Neuronal stem cell (in vitro differentiated cells): Measurements from ENCODE around the gene GALNT15.

ENCODE experiments used
- DNase-seq: peaks from one replicate; pipeline ENCODE4 v3.0.0-alpha.2; 2013; ENCODE audit warnings: low spot score
- H2AFZ ChIP-seq: one replicate; pipeline ENCODE4 v1.6.1; 2013; ENCODE audit warnings: mild to moderate bottlenecking, low read length, inconsistent platforms
- H2AK5ac ChIP-seq: 2 replicates; pipeline ENCODE4 v1.6.1; 2013; ENCODE audit warnings: low read depth, mild to moderate bottlenecking, inconsistent platforms, low read length, moderate library complexity, mixed read lengths
- H2BK120ac ChIP-seq: 2 replicates; pipeline ENCODE4 v1.6.1; 2013; ENCODE audit warnings: low read depth, mild to moderate bottlenecking, inconsistent platforms, low read length, moderate library complexity, mixed read lengths
- H2BK12ac ChIP-seq: one replicate; pipeline ENCODE4 v1.6.1; 2013; ENCODE audit warnings: low read length, inconsistent platforms
- H2BK15ac ChIP-seq: 2 replicates; pipeline ENCODE4 v1.6.1; 2013; ENCODE audit warnings: mild to moderate bottlenecking, low read length, inconsistent platforms, mixed read lengths
- H2BK5ac ChIP-seq: one replicate; pipeline ENCODE4 v1.6.1; 2013; ENCODE audit warnings: inconsistent platforms, mild to moderate bottlenecking, low read length, moderate library complexity
- H3K14ac ChIP-seq: one replicate; pipeline ENCODE4 v1.6.1; 2013; ENCODE audit warnings: low read length, inconsistent platforms
- H3K18ac ChIP-seq: 2 replicates; pipeline ENCODE4 v1.6.1; 2013; ENCODE audit warnings: low read length, inconsistent platforms
- H3K23ac ChIP-seq: 2 replicates; pipeline ENCODE4 v1.6.1; 2013; ENCODE audit warnings: low read depth, mild to moderate bottlenecking, mixed read lengths, low read length, inconsistent platforms; ENCODE audit not compliant: poor library complexity
- H3K27ac ChIP-seq: replicated peaks from 3 replicates; pipeline ENCODE4 v1.5.1; 2013; ENCODE audit warnings: low read length, inconsistent platforms
- H3K27me3 ChIP-seq, 3 experiments: 2 replicates each; pipeline ENCODE4 v1.6.1; 2013; ENCODE audit warnings: low read length in 3 of 3, mild to moderate bottlenecking in 2 of 3, inconsistent platforms in 1 of 3, low read depth in 1 of 3, mixed read lengths in 1 of 3, moderate library complexity in 1 of 3; ENCODE audit not compliant: control insufficient read depth in 3 of 3, insufficient read depth in 3 of 3
- H3K36me3 ChIP-seq, 2 donors: replicated peaks in 1 of 2; 2 replicates each; pipeline ENCODE4 v1.6.1; 2013; ENCODE audit warnings: low read length in 2 of 2; ENCODE audit not compliant: control insufficient read depth in 2 of 2, insufficient read depth in 2 of 2
- H3K4ac ChIP-seq: 2 replicates; pipeline ENCODE4 v1.6.1; 2013; ENCODE audit warnings: inconsistent platforms, mild to moderate bottlenecking, low read length, moderate library complexity
- H3K4me1 ChIP-seq, 2 donors: 1 replicate in 1 of 2; 2 replicates in 1 of 2; pipeline ENCODE4 v1.6.1; 2013; ENCODE audit warnings: low read length in 2 of 2, low read depth in 1 of 2; ENCODE audit not compliant: control insufficient read depth in 2 of 2, insufficient read depth in 1 of 2
- H3K4me2 ChIP-seq: one replicate; pipeline ENCODE4 v1.6.1; 2013; ENCODE audit warnings: mild to moderate bottlenecking, low read length, inconsistent platforms; ENCODE audit not compliant: insufficient read depth, poor library complexity, severe bottlenecking
- H3K4me3 ChIP-seq, 2 donors: 2 replicates each; pipeline ENCODE4 v1.5.1; 2013; ENCODE audit warnings: low read length in 2 of 2, mild to moderate bottlenecking in 2 of 2, inconsistent platforms in 1 of 2, moderate library complexity in 1 of 2
- H3K79me1 ChIP-seq: one replicate; pipeline ENCODE4 v1.6.1; 2013; ENCODE audit warnings: low read depth, mild to moderate bottlenecking, inconsistent platforms, low read length, moderate library complexity
- H3K9ac ChIP-seq: one replicate; pipeline ENCODE4 v1.6.1; 2013; ENCODE audit warnings: mild to moderate bottlenecking, low read depth, low read length, inconsistent platforms; ENCODE audit not compliant: poor library complexity
- H3K9me3 ChIP-seq, 2 donors: replicated peaks in 1 of 2; 2 replicates each; pipeline versions ENCODE3 to v1.6.1; 2013; ENCODE audit warnings: low read length in 2 of 2, mild to moderate bottlenecking in 2 of 2, inconsistent platforms in 1 of 2, low read depth in 1 of 2, mixed read lengths in 1 of 2, moderate library complexity in 1 of 2; ENCODE audit not compliant: control insufficient read depth in 2 of 2, insufficient read depth in 1 of 2
- H4K8ac ChIP-seq: one replicate; pipeline ENCODE4 v1.6.1; 2013; ENCODE audit warnings: low read depth, mild to moderate bottlenecking, inconsistent platforms, low read length, moderate library complexity
- H4K91ac ChIP-seq: one replicate; pipeline ENCODE4 v1.6.1; 2013; ENCODE audit warnings: low read length, low read depth, mild to moderate bottlenecking, inconsistent platforms; ENCODE audit not compliant: poor library complexity
- WGBS, 2 donors: extraction: QIAGEN DNeasy Blood & Tissue Kit; methylation state at CpG; one replicate each; pipeline ENCODE4 v1.1.7; 2013; ENCODE audit warnings: missing lambda C conversion rate in 2 of 2, mixed read lengths in 1 of 2; ENCODE audit not compliant: insufficient read length in 2 of 2, insufficient replicate concordance in 1 of 2; ENCODE audit errors: extremely low coverage in 2 of 2; 5-methylcytosine and 5-hydroxymethylcytosine counted together

Gene GALNT15

GRCh38 chr3:16236030-16236639 lies 61.7 kb downstream of the GALNT15 start:
- Histone ChIP-seq H3K27ac (no peak overlapping the region), H3K4me1 (no peaks in the 10 kb centered on the region), H2BK12ac (no peak overlapping the region), H3K36me3 (no peaks in the 10 kb centered on the region), H3K4ac (no peak overlapping the region), H4K8ac (no peak overlapping the region), H4K91ac (no peak overlapping the region), H2AK5ac (no peak overlapping the region), H3K14ac (no peak overlapping the region), H2BK5ac (no peak overlapping the region), H3K9ac (no peak overlapping the region), H3K4me3 (no peak overlapping the region), H3K9me3 (no peaks in the 10 kb centered on the region), H2BK120ac (no peak overlapping the region), H2AFZ (no peak overlapping the region), H3K4me2 (no peak overlapping the region), H3K27me3 (peaks cover 0 to 11% (median 0%) of the 10 kb centered on the region in 3 experiments), H3K18ac (no peak overlapping the region), H2BK15ac (no peak overlapping the region), H3K23ac (no peak overlapping the region), H3K79me1 (no peaks in the 10 kb centered on the region)
- no peak for DNase-seq
- no CpG with 5 or more reads among the region's 4 CpGs for WGBS, 2 donors

- H3K27me3 ChIP-seq, result peaks cover 0 to 11% (median 0%) of the 10 kb centered on the region in 3 experiments
- H3K23ac ChIP-seq, result no peak overlapping the region
- no peak overlapping the region for H2BK5ac ChIP-seq
- no peak overlapping the region for H3K9ac ChIP-seq
- no peaks in the 10 kb centered on the region for H3K36me3 ChIP-seq
- no peak overlapping the region for H3K14ac ChIP-seq
- no peak overlapping the region for H3K4me2 ChIP-seq
- no CpG with 5 or more reads among the region's 3 CpGs for WGBS, 2 donors
- H3K27ac ChIP-seq, result no peak overlapping the region
- no peak overlapping the region for H4K91ac ChIP-seq
- no peak overlapping the region for H2BK120ac ChIP-seq
- no peak overlapping the region for H2BK12ac ChIP-seq
- no peaks in the 10 kb centered on the region for H3K4me1 ChIP-seq
- H3K4me3 ChIP-seq, result no peak overlapping the region
- no peak overlapping the region for H2AK5ac ChIP-seq
- H4K8ac ChIP-seq, result no peak overlapping the region
- no peaks in the 10 kb centered on the region for H3K79me1 ChIP-seq
- no peaks in the 10 kb centered on the region for H3K9me3 ChIP-seq
- no peak overlapping the region for H3K4ac ChIP-seq
- H2BK15ac ChIP-seq, result no peak overlapping the region
- DNase-seq, result no peak
- no peak overlapping the region for H2AFZ ChIP-seq
- no peak overlapping the region for H3K18ac ChIP-seq
Measured at GRCh38 chr3:16236856-16237393, 62.4 kb downstream of the GALNT15 start.

GRCh38 chr3:16239086-16239770 lies 64.7 kb downstream of the GALNT15 start:
- no peak for DNase-seq
- H2BK15ac ChIP-seq, result no peak overlapping the region
- H3K4me3 ChIP-seq, result no peak overlapping the region
- H3K4me2 ChIP-seq, result no peak overlapping the region
- H2BK120ac ChIP-seq, result no peak overlapping the region
- H3K4ac ChIP-seq, result no peak overlapping the region
- no peak overlapping the region for H2AFZ ChIP-seq
- H2BK12ac ChIP-seq, result no peak overlapping the region
- no peak overlapping the region for H2BK5ac ChIP-seq
- no peaks in the 10 kb centered on the region for H3K36me3 ChIP-seq
- no peak overlapping the region for H3K18ac ChIP-seq
- H3K9ac ChIP-seq, result no peak overlapping the region
- H2AK5ac ChIP-seq, result no peak overlapping the region
- no CpG with 5 or more reads among the region's 3 CpGs for WGBS, 2 donors
- H3K9me3 ChIP-seq, result no peaks in the 10 kb centered on the region
- H4K8ac ChIP-seq, result no peak overlapping the region
- peaks cover 0 to 11% (median 0%) of the 10 kb centered on the region in 3 experiments for H3K27me3 ChIP-seq
- H3K4me1 ChIP-seq, result no peaks in the 10 kb centered on the region
- no peak overlapping the region for H3K27ac ChIP-seq
- H3K14ac ChIP-seq, result no peak overlapping the region
- H3K79me1 ChIP-seq, result no peaks in the 10 kb centered on the region
- no peak overlapping the region for H3K23ac ChIP-seq
- no peak overlapping the region for H4K91ac ChIP-seq

- peaks cover 0 to 11% (median 0%) of the 10 kb centered on the region in 3 experiments for H3K27me3 ChIP-seq
- no peak overlapping the region for H3K18ac ChIP-seq
- no peak for DNase-seq
- no peak overlapping the region for H3K27ac ChIP-seq
- no peak overlapping the region for H4K8ac ChIP-seq
- no peak overlapping the region for H3K4ac ChIP-seq
- H3K4me3 ChIP-seq, result no peak overlapping the region
- no peak overlapping the region for H3K23ac ChIP-seq
- H2BK5ac ChIP-seq, result no peak overlapping the region
- no peak overlapping the region for H4K91ac ChIP-seq
- H3K9ac ChIP-seq, result no peak overlapping the region
- no peak overlapping the region for H2AFZ ChIP-seq
- H3K4me2 ChIP-seq, result no peak overlapping the region
- no CpG with 5 or more reads among the region's 4 CpGs for WGBS, 2 donors
- no peak overlapping the region for H2BK15ac ChIP-seq
- H3K4me1 ChIP-seq, result no peaks in the 10 kb centered on the region
- no peaks in the 10 kb centered on the region for H3K36me3 ChIP-seq
- no peaks in the 10 kb centered on the region for H3K79me1 ChIP-seq
- H2BK120ac ChIP-seq, result no peak overlapping the region
- no peak overlapping the region for H2BK12ac ChIP-seq
- no peaks in the 10 kb centered on the region for H3K9me3 ChIP-seq
- no peak overlapping the region for H2AK5ac ChIP-seq
- H3K14ac ChIP-seq, result no peak overlapping the region
Measured at GRCh38 chr3:16239780-16240179, 65.3 kb downstream of the GALNT15 start.
